ENCODE measurements around the gene FGD4.

The FGD4 gene

DNA sequence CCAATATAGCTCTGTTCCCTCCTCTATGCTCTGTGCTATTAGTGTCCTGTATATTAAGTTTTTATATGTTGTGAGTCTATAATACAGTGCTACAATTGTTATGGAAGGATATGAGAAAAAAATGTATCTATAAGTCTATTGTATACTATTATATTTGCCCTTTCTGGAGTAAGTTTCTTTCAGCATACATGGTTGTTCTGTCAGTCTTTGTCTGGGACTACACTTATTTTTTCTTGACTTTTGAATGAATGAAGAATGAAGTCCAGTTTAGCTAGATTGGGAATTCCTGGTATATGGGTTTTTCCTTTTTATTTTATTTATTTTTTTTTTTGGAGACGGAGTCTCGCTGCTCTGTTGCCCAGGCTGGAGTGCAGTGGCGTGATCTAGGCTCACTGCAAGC, 203.7 kb downstream of the FGD4 start:
- no peak for DNase-seq (ENCODE audit: low read depth in 1 of 2, low spot score in 1 of 2)

DNA sequence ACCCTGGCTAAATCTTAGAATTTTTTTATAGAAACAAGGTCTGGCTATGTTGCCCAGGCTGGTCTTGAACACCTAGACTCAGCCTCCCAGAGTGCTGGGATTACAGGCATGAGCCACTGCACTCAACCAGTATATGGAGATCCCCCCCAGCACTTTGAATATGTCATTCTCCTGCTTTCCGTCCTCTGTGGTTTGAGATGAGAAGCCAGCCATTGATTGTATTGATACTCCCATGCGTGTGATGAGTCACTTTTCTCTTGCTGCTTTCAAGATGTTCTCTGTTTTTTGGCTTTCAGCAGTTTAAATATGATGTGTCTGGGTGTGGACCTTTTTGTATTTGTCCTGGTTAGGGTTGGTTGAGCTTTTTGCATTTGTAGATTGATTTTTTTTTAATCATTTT, 204.5 kb downstream of the FGD4 start:
- DNase-seq (ENCODE audit: low read depth in 1 of 2, low spot score in 1 of 2) = no peak

DNA sequence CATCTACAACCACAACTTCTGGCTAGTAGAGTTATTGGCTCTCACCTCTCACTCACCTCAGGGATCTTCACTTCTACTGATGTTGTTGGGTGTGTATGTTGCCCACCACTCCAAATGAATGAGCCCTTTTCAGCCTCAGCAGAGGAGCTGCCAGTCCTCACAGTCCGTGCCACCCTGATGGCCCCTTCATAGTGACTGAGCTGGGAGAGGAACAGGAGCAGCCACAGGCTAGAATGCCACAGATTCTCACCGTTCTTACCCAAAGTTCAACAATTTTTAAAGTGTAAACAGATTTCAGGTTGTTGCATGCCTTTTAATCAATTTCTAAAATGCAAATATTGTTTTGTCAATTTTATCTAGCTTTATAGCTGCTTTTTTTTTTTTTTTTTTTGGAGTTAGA, 205.2 kb downstream of the FGD4 start:
- no peak for DNase-seq (ENCODE audit: low read depth in 1 of 2, low spot score in 1 of 2)

DNA sequence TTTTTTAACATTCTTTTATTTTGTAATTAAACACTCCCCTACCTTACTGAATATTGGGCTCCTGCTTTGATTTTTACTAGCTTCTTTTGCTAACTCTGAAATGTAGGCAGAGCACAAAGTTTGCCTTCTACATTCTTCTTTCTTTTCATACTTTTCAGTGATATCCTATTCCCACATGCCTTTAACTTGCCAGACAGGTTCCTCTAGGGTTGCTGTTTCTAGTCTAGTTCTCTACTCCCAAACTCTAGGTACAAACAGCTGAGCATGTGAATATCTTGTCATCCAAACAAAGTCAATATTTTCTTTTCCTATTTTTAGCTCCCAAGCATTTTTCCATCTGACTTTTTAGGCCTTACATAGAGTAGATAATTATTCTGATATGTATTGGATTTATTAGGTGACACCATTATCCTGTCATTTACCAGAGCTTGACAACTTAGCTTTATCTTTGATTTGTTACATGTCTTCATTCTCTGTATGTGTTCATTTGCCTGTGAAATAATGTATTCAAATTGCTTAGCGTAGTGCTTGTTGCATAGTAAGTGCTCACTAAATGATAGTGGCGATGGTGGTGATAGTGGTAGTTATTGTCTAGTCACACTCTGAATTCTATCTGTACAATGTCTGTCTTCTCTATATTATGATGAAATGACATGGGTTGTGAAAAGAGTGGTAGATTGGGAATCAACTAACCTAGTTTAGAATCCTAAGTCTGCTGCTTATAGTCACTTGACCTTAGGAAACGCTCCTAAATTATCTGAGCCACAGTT, 206.2 kb downstream of the FGD4 start:
- DNase-seq (ENCODE audit: low read depth in 1 of 2, low spot score in 1 of 2) = no peak

DNA sequence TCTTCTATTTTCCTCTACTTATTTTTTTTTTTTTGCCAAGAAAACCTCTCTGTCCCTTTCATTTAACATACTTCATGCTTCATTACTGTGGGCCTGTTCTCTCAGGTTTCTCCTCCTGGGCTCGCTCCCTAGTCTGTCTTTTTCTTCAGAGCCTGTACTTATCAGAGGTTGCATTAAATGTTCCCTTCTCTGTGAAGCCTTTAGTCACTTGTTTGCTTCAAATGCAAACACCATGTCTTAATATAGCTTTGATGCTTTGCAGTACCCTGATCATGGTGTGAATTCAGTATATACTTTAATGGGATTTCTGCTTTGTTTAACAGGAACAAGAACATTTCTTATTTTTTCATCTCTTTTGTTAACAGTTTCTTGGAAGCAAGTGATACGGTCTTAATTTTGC, 207.1 kb downstream of the FGD4 start:
- DNase-seq (ENCODE audit: low read depth in 1 of 2, low spot score in 1 of 2) = no peak

DNA sequence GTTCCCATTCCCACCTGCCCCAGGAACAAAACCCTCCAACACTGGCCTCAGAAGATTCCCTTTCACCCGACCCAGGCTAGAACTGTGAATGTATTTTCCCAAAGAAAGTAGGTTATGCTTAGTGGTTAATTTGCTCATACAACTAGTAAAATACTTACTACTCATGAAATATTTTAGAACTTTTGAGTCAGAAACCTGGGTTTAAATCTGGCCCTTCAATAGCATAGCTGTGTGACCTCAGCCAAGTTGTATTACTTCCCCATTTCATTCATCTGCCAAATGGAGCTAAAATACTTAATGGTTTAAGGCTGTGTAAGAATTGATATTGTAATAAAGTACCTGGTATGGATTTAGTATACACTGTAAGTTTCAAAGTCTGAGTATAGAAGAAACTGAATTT, 210.6 kb downstream of the FGD4 start:
- no peak for DNase-seq (ENCODE audit: low read depth in 1 of 2, low spot score in 1 of 2)

DNA sequence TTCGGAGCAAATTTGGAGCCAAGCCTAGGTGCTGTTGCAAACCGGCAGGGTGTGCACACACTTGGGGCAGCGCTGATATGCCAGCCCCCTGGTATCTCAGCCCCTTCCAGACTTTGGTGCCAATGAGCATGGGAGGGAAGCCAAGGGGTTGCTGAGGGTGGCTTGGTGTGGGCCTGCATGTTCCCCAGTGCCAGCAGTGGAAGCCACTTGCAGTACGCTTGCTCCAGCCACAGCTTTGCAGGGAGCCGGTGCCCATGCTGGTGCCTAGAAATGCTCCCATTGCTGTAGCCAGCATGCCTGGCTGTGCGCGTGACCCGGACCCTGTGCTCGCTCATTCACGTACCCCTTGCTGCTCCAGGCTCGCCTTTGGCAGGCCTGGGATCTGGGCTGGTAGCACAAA, 212.6 kb downstream of the FGD4 start:
- no peak for DNase-seq (ENCODE audit: low read depth in 1 of 2, low spot score in 1 of 2)

DNA sequence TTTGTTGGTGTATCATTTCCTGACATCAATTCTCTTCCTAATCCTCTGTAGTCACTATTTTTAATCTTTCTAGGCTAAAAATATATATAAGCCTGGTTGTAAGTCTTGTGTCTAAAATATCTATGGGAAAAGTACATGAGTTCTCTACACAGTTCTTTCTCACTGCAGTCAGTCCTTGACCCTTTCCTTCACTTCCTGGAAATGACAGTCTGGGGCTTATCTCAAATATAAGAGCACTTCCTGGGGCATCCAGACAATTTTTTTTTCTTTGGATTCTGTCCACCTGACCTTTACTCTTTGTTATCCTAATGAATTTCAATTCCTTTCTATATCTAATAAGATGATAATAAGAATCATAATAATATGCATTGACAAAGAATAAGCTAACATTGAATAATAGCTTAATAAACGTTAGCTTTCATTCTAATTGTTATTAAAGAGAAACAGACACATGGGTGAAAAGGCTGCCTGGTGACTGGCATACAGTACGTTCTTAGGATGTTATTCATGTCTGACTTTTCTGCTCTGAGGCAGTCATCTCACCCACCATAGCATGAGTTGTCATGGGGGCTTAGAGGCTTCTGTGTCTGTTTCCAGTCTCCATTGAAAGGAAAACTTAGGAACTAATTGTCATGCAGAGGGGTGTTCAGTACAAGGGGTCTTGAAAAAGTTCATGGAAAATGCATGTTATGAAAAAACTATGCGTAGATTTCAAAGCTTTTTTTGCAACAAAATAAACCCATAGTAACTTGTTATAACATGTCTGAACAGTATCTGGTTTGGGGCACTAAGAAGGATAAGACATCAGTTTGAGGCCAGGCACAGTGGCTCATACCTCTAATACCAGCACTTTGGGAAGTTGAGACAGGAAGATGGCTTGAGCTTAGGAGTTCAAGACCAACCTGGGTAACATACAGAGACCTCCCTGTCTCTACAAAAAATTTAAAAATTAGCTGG, 213.6 kb downstream of the FGD4 start:
- no peak for DNase-seq (ENCODE audit: low read depth in 1 of 2, low spot score in 1 of 2)

DNA sequence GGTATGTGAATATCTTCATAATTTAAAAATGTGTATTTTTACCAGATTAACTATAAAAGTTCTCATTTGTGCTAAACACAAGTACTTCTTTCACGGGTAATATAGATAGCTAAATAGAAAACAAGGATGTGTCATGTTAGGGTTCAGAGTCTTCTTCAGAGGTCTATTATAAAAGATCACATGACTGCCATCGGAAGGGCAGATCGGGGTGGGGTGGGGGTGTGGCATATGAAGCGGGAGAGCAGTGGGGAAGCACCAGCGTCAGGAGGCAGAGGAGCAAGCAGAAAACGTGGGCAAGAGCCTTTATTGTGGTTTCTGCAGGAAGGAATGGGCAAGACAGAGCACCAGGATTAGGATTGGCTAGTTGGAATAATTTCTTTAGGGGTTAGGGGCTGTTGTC, 216.1 kb downstream of the FGD4 start:
- DNase-seq (ENCODE audit: low read depth in 1 of 2, low spot score in 1 of 2) = no peak

DNA sequence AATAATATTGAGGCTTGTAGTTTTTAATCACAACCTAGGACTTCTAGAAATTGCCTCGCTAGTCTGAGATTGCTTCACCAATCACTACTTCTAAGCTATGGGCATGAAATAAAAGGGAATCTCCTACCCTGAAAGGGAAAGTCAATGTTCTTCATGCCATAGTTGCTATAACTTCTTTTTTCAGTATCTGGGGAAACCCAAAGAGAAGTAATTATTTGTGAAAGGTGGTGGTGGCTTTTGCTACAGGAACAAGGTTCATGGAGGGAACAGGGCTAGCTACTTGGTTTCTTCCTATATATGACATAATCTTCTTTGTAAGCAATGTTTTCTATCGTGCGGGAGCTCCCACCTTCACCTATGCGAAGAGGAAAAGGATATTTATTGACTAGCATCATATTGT, 218.2 kb downstream of the FGD4 start:
- no peak for DNase-seq (ENCODE audit: low read depth in 1 of 2, low spot score in 1 of 2)

DNA sequence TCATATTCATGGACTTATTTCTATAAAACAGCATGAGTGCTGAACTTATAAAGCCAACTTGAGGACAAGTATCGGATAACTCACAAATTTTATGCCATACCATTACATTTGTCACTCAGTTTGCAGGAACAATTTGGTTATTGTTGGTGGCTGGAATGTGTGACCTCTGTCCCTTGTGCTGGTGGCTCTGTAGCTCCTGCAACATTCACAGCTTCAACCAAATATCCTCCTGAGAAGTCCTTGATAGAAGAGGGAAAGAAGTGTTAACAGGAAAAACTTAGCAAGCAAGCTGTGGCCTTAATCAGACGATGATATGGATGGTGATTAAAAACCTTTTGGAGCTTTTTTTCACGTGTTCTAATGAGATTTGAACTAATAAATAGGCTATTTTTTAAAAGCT, 218.8 kb downstream of the FGD4 start:
- DNase-seq (ENCODE audit: low read depth in 1 of 2, low spot score in 1 of 2) = no peak

DNA sequence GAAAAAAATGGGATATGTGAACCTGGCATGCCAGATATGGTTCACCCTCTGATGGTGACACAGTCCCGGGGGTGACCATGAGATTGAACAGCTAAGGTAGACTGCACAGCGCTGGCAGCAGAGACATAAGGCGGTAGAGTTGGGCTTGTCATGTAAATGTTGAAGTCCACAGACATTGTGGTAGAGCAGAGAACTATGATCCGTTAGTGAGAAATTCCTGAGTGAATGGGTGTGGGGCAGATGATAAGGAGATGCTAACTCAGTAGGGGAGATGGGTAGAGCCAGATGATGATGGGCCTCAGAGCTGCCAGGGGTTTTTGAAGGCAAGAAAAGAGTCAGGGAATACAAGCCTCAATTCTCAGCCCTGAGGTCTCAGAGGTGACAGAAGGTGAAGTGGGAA, 228.6 kb downstream of the FGD4 start:
- no peak for DNase-seq (ENCODE audit: low read depth in 1 of 2, low spot score in 1 of 2)

DNA sequence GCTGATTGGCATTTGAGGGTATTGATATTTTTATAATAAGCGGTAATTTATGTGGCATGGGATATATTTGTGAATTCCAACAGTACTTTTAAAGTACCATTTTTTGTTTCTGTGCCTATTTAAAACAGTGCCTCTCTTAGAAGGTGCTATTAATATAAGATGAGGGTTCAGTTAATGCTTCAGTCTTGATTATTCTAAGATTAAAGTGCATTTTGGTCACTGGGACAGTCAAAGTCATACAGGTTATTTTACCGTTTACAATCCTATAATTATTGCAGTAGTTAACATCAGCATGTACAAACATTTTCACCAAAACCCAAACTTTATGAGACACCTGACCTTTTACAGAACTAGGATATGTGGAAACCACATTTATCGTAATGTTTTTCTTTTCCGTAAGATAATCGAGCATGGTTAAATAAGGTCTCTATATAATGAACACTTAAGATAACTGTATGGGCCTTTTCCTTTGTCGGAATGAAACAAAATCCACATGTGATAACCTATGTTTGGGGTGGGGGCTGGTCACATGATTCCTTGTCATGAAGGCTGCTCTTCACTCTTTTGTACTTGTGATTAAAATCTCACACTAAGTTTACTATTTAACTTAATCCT, 242.0 kb downstream of the FGD4 start:
- DNase-seq (ENCODE audit: low read depth in 1 of 2, low spot score in 1 of 2) = no peak

DNA sequence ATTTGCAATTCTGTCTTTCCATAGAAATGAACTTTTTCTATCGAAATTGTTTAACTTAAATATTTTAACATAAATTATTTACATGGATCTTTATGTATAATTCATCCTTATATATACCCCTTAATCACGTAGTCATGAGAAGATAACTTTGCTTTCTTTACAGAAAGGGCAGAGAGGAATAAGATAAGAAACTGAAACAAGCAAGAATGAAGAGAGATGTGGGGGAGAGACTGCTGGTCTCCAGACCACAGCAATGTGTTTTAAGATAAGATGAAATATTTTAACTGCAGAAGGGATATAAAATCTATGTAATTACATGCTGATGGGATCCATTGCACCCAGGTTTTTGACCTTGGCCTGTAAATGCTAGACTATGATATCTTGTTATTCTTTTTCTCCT, 245.1 kb downstream of the FGD4 start:
- no peak for DNase-seq (ENCODE audit: low read depth in 1 of 2, low spot score in 1 of 2)

DNA sequence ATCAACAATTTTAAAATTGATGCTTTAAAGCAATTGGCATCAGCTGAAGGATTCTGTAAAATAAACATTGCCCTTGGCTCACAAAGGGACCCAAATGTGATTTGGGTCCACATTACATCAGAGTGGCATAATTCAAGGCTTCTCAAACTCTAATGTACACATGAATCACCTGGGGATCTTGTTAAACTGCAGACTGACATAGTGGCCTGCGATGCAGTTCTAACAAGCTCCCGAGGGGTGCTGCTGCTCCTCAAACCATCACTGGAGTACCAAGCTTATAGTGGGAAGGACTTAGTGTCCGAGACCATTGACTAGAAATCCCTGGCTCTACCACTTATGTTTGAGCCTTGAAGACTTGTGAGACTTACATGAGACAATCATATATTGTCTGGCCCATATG, 247.9 kb downstream of the FGD4 start:
- DNase-seq (ENCODE audit: low read depth in 1 of 2, low spot score in 1 of 2) = no peak

DNA sequence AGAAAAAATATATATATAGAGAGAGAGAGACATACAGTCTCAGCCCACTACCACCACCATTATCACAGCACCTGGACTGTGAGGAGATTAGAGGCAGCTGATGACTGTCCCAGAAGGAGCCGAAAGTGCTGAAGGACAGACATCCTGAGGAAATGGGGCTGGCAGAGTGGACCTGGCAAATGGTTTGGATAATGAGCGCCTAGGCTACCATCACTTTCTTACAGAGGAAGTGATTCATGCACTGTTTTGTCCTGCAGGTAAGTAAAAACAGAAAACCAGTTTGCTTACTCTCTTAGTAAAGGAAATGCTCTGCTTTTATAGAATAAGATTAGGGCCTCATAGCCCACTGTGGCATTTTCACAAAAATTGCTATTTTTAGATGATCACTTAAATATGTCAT, 251.2 kb downstream of the FGD4 start:
- no peak for DNase-seq (ENCODE audit: low read depth in 1 of 2, low spot score in 1 of 2)

DNA sequence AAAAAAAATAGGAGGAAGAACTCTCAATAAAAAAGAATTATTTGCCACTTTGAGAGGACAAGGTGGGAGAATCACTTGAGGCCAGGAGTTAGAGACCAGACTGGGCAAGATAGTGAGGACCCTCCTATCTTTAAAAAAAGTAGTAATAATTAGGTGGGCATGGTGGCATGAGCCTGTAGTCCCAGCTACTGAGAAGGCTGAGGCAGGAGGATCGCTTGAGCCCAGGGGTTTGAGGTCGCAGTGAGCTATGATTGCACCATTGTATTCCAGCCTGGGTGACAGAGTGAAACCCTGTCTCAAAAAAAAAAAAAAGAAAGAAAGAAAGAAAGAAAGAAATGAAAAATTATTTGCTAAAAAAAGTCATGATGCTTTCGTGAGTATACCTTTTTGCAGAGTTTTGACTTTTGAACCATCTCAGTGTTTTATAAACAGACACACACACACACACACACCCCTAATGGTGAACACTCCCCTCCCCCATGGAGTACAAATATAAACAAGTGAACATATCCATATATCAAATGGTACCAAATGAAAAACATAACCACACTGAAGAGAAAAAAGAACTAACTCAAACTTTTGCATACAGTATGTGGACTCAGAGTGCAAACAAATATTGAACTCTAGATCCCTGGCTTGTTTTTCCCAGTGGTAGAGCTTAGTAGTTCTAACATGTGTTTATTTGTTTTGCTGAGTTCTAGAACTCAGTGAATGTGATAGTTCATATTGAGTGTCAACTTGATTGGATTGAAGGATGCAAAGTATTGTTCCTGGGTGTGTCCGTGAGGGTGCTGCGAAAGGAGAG, 252.0 kb downstream of the FGD4 start:
- DNase-seq (ENCODE audit: low read depth in 1 of 2, low spot score in 1 of 2) = no peak

DNA sequence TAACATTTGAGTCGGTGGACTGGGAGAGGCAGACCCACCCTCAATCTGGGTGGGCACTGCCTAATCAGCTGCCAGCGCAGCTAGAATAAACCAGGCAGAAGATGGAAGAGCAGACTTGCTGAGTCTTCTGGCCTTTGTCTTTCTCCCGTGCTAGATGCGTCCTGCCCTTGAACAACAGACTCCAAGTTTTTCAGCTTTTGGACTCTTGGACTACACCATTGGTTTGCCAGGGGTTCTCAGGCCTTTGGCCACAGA, 252.5 kb downstream of the FGD4 start:
- DNase-seq (ENCODE audit: low read depth in 1 of 2, low spot score in 1 of 2) = no peak

DNA sequence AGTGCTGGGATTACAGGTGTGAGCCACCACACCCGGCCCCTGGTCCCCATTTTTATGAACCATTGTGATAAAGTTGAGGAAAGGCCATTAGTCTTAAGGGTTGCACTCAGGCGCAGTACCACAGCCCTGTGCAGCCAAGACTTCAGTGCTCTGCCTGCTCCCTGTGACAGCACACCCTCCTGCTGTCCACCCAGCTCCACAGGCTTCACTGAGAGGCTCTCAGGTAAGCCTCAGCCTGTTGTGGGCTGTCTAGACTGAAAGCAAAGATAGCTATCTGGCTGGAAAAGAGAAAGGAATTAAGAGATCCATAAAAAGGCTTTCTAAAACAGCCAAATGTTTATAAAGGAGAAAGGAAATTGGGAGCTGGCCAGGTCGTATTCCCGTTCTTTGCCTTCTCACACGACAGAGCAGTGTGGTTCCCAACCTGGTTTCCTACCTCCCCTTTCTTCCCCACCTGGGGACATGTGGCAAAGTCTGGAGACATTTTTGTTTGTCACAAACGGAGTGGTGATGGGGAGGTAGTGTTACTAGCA, 260.6 kb downstream of the FGD4 start:
- no peak for DNase-seq (ENCODE audit: low read depth in 1 of 2, low spot score in 1 of 2)

DNA sequence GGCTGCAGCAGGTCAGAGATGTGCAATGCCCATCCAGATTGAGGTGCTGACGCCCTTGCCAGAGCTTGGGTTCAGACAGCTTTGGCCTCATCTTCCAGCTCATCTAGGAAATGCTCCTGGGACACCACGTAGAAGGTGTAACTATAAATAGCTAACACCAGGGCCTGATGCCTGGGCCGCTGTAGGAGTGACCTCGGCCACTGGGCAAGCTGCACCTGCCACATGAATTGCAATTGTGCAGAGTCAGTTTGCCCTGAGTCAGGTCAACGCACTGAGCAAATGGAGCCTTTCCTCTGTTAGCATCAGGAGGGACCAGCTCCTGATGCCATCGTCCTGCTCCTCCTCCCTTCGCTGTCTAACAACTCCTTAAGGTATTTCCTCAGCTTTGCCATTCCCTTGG, 262.3 kb downstream of the FGD4 start:
- DNase-seq (ENCODE audit: low read depth in 1 of 2, low spot score in 1 of 2) = no peak

DNA sequence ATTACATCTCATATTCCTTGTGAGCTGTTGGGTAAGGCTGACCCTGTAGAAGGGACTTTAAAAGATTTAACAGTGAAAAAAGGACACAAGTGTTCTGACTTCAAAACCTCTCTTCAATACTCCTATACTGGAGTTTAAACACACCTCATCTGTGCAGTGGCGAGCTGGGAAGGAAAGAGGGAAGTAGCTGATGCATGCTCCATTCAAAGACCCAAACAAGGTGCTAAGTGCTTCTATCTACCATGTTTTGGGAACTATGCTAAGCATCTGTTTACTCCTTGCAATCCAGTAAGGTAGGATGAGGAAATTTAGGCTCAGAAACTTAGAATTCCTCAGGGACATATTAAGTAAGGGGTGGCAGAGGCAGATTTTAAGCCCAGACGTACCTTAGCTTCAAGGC, 263.3 kb downstream of the FGD4 start:
- no peak for DNase-seq (ENCODE audit: low read depth in 1 of 2, low spot score in 1 of 2)

Data from activated T-helper 1 cell treated with anti-CD3 and anti-CD28 coated beads, Interleukin-2, amount 50 U/mL, for 16 hours (primary cell).